HCT116 (cell line): Measurements from ENCODE around the gene MYO16.

Experiments
- CEBPB ChIP-seq: IDR thresholded peaks from 2 replicates; pipeline ENCODE4 v1.6.1; 2012; ENCODE audit warnings: low read depth
- EZH2phosphoT487 ChIP-seq: fragments of 200-600 bp; IDR thresholded peaks from 2 replicates; pipeline ENCODE4 v1.6.1; 2018; ENCODE audit warnings: antibody characterized with exemption, borderline replicate concordance
- POLR2A ChIP-seq: IDR thresholded peaks from 2 replicates; pipeline ENCODE4 v1.7.0; 2011; ENCODE audit warnings: borderline replicate concordance; ENCODE audit not compliant: insufficient read depth, insufficient read length; ENCODE audit errors: extremely low read depth
- RAD21 ChIP-seq: IDR thresholded peaks from 2 replicates; pipeline ENCODE4 v1.6.1; 2012; ENCODE audit warnings: low read depth, mild to moderate bottlenecking
- SIN3A ChIP-seq: IDR thresholded peaks from 2 replicates; pipeline ENCODE4 v1.6.1; 2012; ENCODE audit warnings: low read depth
- SP1 ChIP-seq: IDR thresholded peaks from 2 replicates; pipeline ENCODE4 v1.6.1; 2012; ENCODE audit warnings: low read depth
- SRF ChIP-seq: IDR thresholded peaks from 2 replicates; pipeline ENCODE4 v1.6.1; 2012; ENCODE audit warnings: low read depth
- TCF7L2 ChIP-seq: IDR thresholded peaks from 2 replicates; pipeline ENCODE4 v1.7.0; 2011; ENCODE audit warnings: borderline replicate concordance, inconsistent platforms; ENCODE audit not compliant: insufficient read depth, insufficient read length; ENCODE audit errors: extremely low read depth
- YY1 ChIP-seq: IDR thresholded peaks from 2 replicates; pipeline ENCODE4 v1.6.1; 2011; ENCODE audit warnings: low read length, low read depth, moderate library complexity, mild to moderate bottlenecking; ENCODE audit not compliant: insufficient replicate concordance; ENCODE audit errors: extremely low read depth
- ZFX ChIP-seq: fragments of 450-650 bp; IDR thresholded peaks from 2 replicates; pipeline ENCODE4 v1.6.1; 2017
- ZNF274 ChIP-seq: fragments of 200-500 bp; sonication (Bioruptor generic); IDR thresholded peaks from 2 replicates; pipeline ENCODE4 v1.6.1; 2014; ENCODE audit warnings: mild to moderate bottlenecking, low read depth, low read length, inconsistent platforms
- TF ChIP-seq, protein P1 (sequence below), 3 experiments: fragments of 200-600 bp in 1 of 3; sonication (generic) in 1 of 3; IDR thresholded peaks in 2 of 3; conservative IDR thresholded peaks in 1 of 3; 2 replicates each; pipeline ENCODE4 v1.5.1; 2012 to 2017; ENCODE audit warnings: low read depth in 2 of 3, low read length in 2 of 3, antibody characterized with exemption in 1 of 3, borderline replicate concordance in 1 of 3, control low read depth in 1 of 3, mild to moderate bottlenecking in 1 of 3, mixed read lengths in 1 of 3, mixed run types in 1 of 3, moderate library complexity in 1 of 3; ENCODE audit not compliant: insufficient read depth in 1 of 3

DNA sequence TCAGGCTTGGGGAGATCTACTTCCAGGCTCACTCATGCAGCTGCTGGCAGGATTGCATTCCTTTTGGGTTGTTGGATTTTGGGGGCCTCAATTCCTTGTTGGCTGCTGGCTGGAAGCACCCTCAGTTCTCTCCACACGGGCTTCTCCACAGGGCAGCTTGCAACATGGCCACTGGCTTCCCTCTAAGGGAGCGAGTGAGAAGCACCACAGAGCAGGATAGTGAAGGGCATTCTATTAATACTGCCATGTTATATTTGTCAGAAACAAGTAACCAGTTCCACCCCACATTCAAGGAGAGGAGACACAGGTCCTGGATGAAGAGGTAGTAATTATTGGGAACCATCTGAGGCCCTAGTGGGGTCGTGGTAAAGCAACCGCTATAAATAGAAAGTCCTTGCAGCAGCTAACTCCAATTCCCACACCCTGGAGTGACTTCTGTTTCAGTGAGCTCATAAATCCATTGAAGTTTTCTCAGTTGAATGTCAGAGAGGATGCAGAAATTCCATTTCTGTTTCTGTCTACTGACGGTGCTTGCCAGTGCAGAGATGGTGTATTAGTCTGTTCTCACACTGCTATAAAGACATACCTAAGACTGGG, 598.0 kb downstream of the MYO16 start:
- TF ChIP-seq, protein P1, sequence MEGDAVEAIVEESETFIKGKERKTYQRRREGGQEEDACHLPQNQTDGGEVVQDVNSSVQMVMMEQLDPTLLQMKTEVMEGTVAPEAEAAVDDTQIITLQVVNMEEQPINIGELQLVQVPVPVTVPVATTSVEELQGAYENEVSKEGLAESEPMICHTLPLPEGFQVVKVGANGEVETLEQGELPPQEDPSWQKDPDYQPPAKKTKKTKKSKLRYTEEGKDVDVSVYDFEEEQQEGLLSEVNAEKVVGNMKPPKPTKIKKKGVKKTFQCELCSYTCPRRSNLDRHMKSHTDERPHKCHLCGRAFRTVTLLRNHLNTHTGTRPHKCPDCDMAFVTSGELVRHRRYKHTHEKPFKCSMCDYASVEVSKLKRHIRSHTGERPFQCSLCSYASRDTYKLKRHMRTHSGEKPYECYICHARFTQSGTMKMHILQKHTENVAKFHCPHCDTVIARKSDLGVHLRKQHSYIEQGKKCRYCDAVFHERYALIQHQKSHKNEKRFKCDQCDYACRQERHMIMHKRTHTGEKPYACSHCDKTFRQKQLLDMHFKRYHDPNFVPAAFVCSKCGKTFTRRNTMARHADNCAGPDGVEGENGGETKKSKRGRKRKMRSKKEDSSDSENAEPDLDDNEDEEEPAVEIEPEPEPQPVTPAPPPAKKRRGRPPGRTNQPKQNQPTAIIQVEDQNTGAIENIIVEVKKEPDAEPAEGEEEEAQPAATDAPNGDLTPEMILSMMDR (IDR thresholded peaks at IDR 0.05 in 2 of 3, conservative IDR thresholded peaks at IDR 0.05 in 1 of 3; ENCODE audit: borderline replicate concordance in 1 of 3, insufficient read depth in 1 of 3, low read depth in 2 of 3, low read length in 2 of 3), result no peak
- TF ChIP-seq SRF, result no peak
- TF ChIP-seq ZNF274, result no peak
- no peak for TF ChIP-seq CEBPB
- TF ChIP-seq POLR2A, result no peak
- TF ChIP-seq RAD21, result no peak
- no peak for TF ChIP-seq SIN3A
- TF ChIP-seq YY1, result no peak
- TF ChIP-seq ZFX, result no peak
- no peak for TF ChIP-seq SP1
- TF ChIP-seq EZH2phosphoT487, result no peak
- TF ChIP-seq TCF7L2, result no peak
